PC-9 (cell line): Measurements from ENCODE around the gene PLK5.

Experiments
- CTCF ChIP-seq: fragments of 200-600 bp; sonication (generic); conservative IDR thresholded peaks from 2 replicates; pipeline ENCODE4 v1.6.1; 2017; ENCODE audit warnings: mixed run types, antibody characterized with exemption, mild to moderate bottlenecking, moderate library complexity
- EZH2 ChIP-seq: fragments of 200-600 bp; sonication (generic); IDR thresholded peaks from 2 replicates; pipeline ENCODE4 v1.8.0; 2017; ENCODE audit warnings: antibody characterized with exemption, low read depth

- no peak for TF ChIP-seq EZH2
- TF ChIP-seq CTCF: no peak
These were observed 31.3 kb upstream of the PLK5 start for GRCh38 chr19:1492474-1493006.
